ENCODE measurements around the gene GGN. TPM values are rescaled to one million over a fixed set of nuclear protein-coding genes. Genes with fewer than 3 reads are reported as not detected.
"Not testable (repeated sequence)": the region's sequence is repeated elsewhere in the genome, so short reads cannot be mapped to it uniquely, and the experiment has no call there.

The GGN gene
- total and polyA plus RNA-seq, 2 experiments from 2014 or later = 0.60 to 1.1 TPM

GRCh38 chr19:38350883-38351282, 37.0 kb downstream of the GGN start:
- Histone ChIP-seq H2AFZ (no peak overlapping the region), H3K9me2 (replicated peaks; ENCODE audit: insufficient read depth) (no peaks in the 10 kb centered on the region), H3K27ac (no peak overlapping the region), H3K36me3 (replicated peaks; ENCODE audit: insufficient read depth, low read depth) (no peaks in the 10 kb centered on the region), H3K4me2 (no peak overlapping the region), H4K20me1 (ENCODE audit: insufficient read depth, poor library complexity, severe bottlenecking) (no peaks in the 10 kb centered on the region), H3K4me3 (no peak overlapping the region), H3K9me3 (ENCODE audit: low read depth) (no peaks in the 10 kb centered on the region), H3K79me2 (no peaks in the 10 kb centered on the region), H3K27me3 (no peaks in the 10 kb centered on the region), H3K4me1 (ENCODE audit: insufficient read depth) (no peaks in the 10 kb centered on the region)
- 90% methylated on average over 3 of the region's 3 CpGs for WGBS (ENCODE audit: low lambda C conversion rate, missing lambda C conversion rate)
- no peak for DNase-seq (ENCODE audit: low spot score)
- TF ChIP-seq CTCF (IDR thresholded peaks at IDR 0.05; ENCODE audit: poor library complexity) = no peak
- TF ChIP-seq EZH2phosphoT487 (IDR thresholded peaks at IDR 0.05; ENCODE audit: low read depth, severe bottlenecking, unreplicated experiment) = no peak
- no peak for TF ChIP-seq EZH2 (IDR thresholded peaks at IDR 0.05; ENCODE audit: borderline replicate concordance)

GRCh38 chr19:38346837-38347236, 41.0 kb downstream of the GGN start:
- no peaks in the 10 kb centered on the region for H3K4me1 ChIP-seq (ENCODE audit: insufficient read depth)
- no peaks in the 10 kb centered on the region for H3K36me3 ChIP-seq (replicated peaks; ENCODE audit: insufficient read depth, low read depth)
- H4K20me1 ChIP-seq (ENCODE audit: insufficient read depth, poor library complexity, severe bottlenecking) = no peaks in the 10 kb centered on the region
- H3K9me2 ChIP-seq (replicated peaks; ENCODE audit: insufficient read depth) = no peaks in the 10 kb centered on the region
- WGBS (ENCODE audit: low lambda C conversion rate, missing lambda C conversion rate) = 82% methylated on average over 4 of the region's 4 CpGs
- no peaks in the 10 kb centered on the region for H3K27me3 ChIP-seq
- TF ChIP-seq CTCF (IDR thresholded peaks at IDR 0.05; ENCODE audit: poor library complexity) = no peak
- no peak for TF ChIP-seq EZH2 (IDR thresholded peaks at IDR 0.05; ENCODE audit: borderline replicate concordance)
- no peak for TF ChIP-seq EZH2phosphoT487 (IDR thresholded peaks at IDR 0.05; ENCODE audit: low read depth, severe bottlenecking, unreplicated experiment)
- H3K27ac ChIP-seq = no peak overlapping the region
- no peaks in the 10 kb centered on the region for H3K9me3 ChIP-seq (ENCODE audit: low read depth)
- DNase-seq (ENCODE audit: low spot score) = no peak
- no peak overlapping the region for H3K4me2 ChIP-seq
- no peaks in the 10 kb centered on the region for H3K79me2 ChIP-seq
- no peak overlapping the region for H3K4me3 ChIP-seq
- no peak overlapping the region for H2AFZ ChIP-seq

GRCh38 chr19:38340927-38341326, 46.9 kb downstream of the GGN start:
- no peak overlapping the region for H2AFZ ChIP-seq
- 93% methylated on average over 2 of the region's 2 CpGs for WGBS (ENCODE audit: low lambda C conversion rate, missing lambda C conversion rate)
- no peaks in the 10 kb centered on the region for H4K20me1 ChIP-seq (ENCODE audit: insufficient read depth, poor library complexity, severe bottlenecking)
- H3K9me2 ChIP-seq (replicated peaks; ENCODE audit: insufficient read depth) = no peaks in the 10 kb centered on the region
- H3K36me3 ChIP-seq (replicated peaks; ENCODE audit: insufficient read depth, low read depth) = no peaks in the 10 kb centered on the region
- peaks cover 6% of the 10 kb centered on the region for H3K4me1 ChIP-seq (ENCODE audit: insufficient read depth)
- H3K4me2 ChIP-seq = no peak overlapping the region
- DNase-seq (ENCODE audit: low spot score) = no peak
- no peak for TF ChIP-seq EZH2 (IDR thresholded peaks at IDR 0.05; ENCODE audit: borderline replicate concordance)
- TF ChIP-seq EZH2phosphoT487 (IDR thresholded peaks at IDR 0.05; ENCODE audit: low read depth, severe bottlenecking, unreplicated experiment) = no peak
- TF ChIP-seq CTCF (IDR thresholded peaks at IDR 0.05; ENCODE audit: poor library complexity) = no peak
- no peak overlapping the region for H3K27ac ChIP-seq
- H3K27me3 ChIP-seq = no peaks in the 10 kb centered on the region
- no peaks in the 10 kb centered on the region for H3K9me3 ChIP-seq (ENCODE audit: low read depth)
- H3K4me3 ChIP-seq = no peak overlapping the region
- peaks cover 6% of the 10 kb centered on the region for H3K79me2 ChIP-seq

GRCh38 chr19:38339011-38339410, 48.8 kb downstream of the GGN start:
- WGBS (ENCODE audit: low lambda C conversion rate, missing lambda C conversion rate) = 12% methylated on average over 4 of the region's 4 CpGs
- DNase-seq (ENCODE audit: low spot score) = not testable (repeated sequence)

More at GRCh38 chr19:38339011-38339410, 48.8 kb downstream of the GGN start:
- not testable (repeated sequence) for H3K4me3 ChIP-seq; H3K4me2 ChIP-seq; H3K4me1 ChIP-seq (ENCODE audit: insufficient read depth); H3K27me3 ChIP-seq; H2AFZ ChIP-seq; H3K9me3 ChIP-seq (ENCODE audit: low read depth); H3K9me2 ChIP-seq (replicated peaks; ENCODE audit: insufficient read depth); H4K20me1 ChIP-seq (ENCODE audit: insufficient read depth, poor library complexity, severe bottlenecking); H3K79me2 ChIP-seq; H3K36me3 ChIP-seq (replicated peaks; ENCODE audit: insufficient read depth, low read depth)
- peak overlapping the region; percentile 33 for H3K27ac ChIP-seq

Data from hepatocyte (in vitro differentiated cells).